ENCODE results near the gene C1orf174.

The C1orf174 gene

DNA sequence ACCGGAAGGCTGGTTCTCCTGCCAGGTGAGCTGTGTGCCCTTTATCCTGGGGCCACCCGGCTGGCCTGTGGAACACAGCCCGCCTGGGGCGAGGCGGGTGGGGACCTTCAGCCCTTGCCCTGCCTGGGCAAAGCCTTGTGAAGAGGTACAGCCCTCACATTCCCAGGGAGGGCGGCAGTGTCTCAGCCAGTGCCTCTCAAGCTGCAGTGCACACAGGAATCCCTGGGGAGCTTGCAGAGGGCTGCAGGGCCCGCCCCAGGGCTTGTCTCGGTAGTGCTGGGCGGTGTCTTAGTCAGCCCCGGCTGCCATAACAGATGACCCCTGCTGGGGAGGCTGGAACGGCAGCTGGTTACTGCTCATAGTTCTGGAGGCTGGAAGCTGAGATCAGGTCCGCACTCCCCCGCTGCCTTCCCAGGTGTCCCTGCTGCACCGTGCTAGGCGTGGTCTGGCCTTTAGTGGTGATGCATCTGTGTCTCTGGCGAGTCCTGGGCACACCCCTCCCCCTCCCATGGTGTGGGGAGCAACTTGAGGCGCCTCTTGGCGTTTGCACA lies 30.2 kb downstream of the C1orf174 start:
- DNase-seq (ENCODE audit: low spot score), result peak; percentile 36

DNA sequence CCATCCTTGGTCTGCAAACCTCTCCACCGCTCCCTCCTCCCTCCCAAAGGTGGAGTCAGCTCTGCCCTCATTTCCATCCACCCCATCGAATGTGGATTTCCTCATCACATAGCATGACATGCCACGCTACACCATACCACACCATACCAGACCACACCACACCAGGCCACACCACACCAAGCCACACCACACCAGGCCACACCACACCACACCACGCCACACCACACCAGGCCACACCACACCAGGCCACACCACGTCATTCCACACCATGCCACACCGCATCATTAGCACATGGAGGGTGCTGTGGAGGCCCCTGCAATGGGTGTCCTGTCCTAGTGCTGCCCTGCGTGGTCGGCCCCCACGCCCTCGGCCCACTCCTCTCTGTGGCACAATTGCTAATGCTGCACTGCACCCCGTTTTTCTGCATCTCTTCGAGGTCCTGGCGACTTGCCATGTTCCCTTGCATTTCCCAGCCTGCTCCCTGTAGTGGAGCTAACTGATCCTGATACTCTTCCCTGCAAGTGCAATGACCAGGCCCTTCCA lies 31.5 kb downstream of the C1orf174 start:
- no peak for DNase-seq (ENCODE audit: low spot score)

DNA sequence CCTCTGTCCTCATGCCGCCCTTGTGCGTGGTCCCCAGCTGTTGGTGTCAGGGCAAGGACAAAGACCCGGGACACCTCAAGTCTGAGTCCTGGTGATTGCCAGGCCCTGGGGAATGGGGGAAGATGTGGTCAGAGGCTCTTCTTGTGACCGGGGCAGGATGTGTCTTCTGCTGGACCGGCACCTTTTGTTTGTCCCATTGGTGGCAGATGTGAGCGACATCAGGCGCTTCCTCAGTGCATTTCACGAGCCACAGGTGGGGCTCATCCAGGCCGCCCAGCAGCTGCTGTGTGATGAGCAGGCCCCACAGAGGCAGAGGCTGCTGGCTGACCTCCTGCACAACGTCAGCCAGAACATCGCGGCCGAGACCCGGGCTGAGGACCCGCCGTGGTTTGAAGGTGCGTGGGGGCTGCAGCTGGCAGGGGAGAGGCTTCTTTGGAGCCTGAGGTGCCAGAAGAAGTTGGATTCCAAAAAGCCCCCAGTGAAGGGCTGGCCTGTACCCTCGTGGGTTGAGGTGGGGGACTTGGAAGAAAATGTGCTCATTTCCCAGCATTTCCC lies 34.4 kb downstream of the C1orf174 start:
- DNase-seq (ENCODE audit: low spot score), result no peak

DNA sequence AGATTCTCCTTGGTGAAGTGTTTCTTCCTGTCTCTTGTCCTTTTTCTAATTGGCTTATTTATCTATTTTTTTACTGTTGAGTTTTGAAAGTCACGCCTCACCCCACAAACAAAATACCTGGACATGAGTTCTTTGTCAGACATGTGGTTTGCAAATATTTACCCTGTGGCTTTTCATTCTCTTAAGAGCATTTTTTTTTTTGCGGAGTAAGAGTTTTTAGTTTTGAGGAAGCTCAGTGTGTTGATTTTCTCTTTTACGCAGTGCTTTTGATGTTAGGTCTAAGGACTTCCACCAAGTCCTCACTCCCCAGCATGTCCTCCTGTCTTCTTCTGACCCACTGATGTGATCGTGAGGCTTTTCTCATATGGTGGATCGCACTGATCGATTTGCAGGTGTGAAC lies 35.2 kb downstream of the C1orf174 start:
- DNase-seq (ENCODE audit: low spot score), result no peak

DNA sequence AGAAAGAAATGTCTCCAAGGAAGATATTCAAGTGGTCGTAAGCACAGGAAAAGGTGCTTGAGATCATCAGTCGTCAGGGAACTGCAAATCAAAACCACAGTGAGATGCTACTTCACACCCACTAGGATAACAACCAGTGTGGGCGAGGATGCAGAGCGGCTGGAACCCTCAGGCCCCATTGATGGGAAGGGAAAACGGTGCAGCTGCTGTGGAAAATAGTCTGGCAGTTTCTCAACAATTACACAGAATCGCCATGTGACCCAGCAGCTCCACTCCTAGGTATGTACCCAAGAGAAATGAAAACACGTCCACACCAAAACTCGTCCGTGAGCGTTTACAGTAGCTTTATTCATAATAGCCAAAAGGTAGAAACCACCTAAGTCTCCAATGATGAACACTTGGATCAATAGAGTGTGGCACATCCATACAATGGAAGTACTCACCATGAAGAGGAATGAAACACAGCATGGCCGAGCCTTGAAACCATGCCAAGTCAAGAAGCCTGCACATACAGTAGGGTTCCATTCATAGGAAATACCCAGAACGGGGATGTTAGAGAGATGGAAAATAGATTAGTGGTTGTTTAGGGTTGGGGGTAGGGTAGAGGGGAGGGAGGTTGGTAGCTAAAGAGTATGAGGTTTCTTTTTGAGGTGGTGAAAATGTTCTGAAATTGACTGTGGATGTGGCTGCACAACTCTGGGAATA lies 36.7 kb downstream of the C1orf174 start:
- no peak for DNase-seq (ENCODE audit: low spot score)

DNA sequence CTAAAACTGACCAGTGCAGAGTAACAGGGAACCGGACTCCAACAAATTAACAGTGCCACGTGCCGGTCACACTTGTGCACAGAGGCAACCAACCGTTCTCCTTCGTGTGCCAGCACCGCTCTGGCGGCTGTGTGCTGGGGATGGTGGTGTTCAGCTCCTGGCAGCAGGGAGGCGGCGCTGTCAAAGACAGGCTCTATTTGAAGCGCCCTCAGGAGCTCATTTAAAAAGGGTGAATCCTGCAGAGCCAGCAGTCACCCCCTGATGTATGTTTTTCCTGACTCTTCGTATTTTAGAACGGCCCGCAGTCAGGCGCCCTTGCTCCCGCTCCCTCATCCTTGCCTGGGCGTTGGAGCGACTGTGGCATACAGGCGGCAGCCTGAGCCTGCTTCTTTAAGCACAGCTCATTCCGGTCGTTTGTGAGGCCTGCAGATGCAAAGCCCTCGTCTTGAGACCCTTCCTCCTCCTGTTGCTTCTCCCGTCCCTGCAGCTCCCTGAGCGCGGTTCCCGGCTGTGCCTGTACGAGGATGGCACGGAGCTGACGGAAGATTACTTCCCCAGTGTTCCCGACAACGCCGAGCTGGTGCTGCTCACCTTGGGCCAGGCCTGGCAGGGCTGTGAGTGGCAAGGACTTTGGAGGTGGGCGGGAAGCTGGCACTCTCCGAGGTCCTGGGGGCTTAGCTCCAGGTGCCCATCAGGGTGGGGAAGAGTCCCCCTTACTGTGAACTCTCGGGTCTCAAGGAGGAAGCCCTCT lies 41.7 kb downstream of the C1orf174 start:
- DNase-seq (ENCODE audit: low spot score), result peak; percentile 67

DNA sequence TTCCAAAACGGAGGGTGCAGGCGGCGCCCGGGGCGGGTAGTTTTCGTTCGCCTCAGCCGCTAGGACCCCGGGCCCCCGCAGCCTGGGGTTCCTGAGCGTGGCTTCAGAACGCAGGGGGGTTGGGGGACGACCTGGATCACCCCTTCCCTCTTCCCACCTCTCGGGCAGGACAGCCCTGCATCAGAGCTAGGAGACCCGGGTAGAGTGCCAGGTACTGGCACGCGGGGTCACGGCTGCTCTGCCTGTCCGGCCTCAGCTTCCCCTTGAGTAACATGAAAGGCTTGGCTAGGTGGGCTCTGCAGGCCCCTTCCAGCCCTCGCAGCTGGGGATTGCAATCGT lies 42.3 kb downstream of the C1orf174 start:
- no peak for DNase-seq (ENCODE audit: low spot score)

DNA sequence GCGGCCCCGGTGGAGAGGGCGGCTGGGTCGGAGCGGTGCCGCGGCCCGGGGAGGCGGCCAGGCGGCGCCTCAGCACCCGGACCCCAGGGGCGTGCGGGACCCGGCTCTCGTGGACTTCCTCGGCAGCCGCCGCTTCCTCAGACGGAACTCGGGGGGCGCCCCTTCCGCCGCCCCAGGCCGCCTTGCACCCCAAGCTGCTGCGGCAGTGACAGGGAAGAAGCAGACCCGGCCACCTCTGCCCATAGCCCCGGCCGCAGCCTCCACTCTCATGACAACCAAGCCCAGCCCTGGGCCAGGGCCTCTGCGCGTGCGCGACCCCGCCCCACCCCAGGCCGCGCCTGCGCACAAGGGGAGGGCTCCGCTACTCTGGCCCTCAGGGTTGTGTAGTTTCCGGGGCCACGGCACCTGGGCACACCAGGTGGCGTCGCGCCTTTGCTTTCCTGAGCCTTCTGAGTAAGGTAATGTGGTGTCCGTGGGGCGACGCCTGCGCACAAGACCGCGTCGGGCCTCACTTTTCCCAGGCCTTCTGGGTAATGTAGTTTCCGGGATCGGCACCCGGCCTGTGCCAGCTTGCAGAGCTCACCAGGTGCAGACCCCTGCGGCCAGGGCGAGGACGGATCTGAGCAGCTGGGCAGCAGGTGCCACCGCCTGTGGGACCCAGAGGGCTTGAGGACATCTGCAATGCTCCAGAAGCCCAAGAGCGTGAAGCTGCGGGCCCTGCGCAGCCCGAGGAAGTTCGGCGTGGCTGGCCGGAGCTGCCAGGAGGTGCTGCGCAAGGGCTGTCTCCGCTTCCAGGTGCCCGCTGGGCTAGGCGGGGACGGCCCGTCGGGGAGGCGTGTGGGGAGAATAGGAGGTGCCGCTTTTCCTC lies 42.9 kb downstream of the C1orf174 start, which contains the start of the genes CEP104 and DFFB:
Gene CEP104, minus strand, starts transcription at position 289 of the 868 bp plus-strand sequence. CDS start 4,804 bp downstream, outside the sequence.
Gene DFFB, plus strand, starts transcription at position 554 of the 868 bp plus-strand sequence. Its CDS starts 128 bp downstream, at position 682.
- DNase-seq (ENCODE audit: low spot score), result peak; percentile 100

DNA sequence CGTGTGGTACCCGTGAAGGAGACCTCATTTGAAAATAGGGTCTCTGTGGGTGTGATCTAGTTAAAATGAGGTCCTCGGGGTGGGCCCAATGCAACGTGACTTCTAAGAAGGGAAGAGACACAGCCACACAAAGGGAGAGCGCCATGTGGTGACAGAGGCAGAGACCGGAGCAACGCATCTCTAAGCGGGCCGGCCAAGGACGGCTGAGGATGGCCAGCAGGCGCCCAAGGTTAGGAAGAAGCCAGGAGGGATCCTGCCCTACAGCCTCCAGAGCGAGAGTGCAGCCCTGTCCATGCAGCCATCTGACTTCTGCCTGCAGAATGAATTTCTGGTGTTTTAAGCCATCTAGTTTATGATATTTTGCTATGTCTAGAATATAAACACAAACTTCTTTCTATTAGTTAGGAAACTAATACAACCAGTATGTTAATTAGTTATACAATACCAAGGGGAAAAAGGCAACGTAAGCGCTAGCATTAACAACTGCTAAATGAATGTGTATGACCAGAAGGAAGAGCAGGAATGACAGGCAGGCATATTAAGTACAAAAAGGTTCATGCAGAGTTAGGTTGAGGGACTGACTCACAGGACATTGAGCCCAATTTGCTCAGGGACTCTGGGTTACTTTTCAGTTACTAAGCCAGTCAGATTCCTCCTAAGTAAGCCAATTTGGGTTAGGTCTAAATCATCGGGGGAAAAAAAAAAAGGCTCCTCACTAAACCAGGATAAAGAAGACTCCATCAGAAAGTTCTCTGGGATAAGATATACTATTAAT lies 47.2 kb downstream of the C1orf174 start:
- DNase-seq (ENCODE audit: low spot score), result no peak

DNA sequence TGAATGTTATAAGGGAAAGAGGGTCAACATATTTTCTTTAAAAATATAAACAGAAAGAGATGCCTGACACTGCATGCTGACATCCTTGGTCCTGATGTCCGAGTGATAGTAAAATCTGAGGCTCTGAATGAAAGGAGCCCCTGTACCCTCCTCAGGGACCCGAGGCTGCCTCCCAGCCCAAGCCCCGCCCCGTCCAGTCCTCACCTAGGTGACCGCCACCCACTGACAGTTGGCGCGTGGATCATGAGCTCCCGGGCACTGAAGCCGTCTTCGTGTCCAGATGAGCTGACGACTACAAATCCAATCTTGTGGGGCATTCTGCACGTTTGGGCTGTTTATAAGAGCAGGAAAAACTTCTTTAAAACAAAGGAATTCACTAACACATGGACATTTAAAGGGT lies 48.0 kb downstream of the C1orf174 start:
- no peak for DNase-seq (ENCODE audit: low spot score)

DNA sequence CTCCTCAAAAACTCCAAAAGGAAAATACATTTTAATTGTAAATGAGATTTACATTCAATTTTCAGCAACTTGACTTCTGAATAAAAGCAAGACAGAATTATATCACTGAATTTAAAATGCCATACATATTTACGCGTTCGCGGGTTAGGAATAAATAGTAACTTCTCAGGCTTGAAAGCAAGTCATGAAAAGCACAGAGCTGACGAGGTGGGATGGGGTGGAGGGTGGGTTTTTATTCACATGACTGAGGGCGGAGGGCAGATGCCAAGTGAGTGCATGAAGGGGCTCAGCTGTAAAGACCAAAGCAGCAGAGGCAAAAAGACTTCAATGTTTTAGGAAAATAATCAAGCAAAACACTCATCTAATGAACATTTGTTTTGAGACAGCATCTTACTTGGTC lies 48.8 kb downstream of the C1orf174 start:
- DNase-seq (ENCODE audit: low spot score), result no peak

DNA sequence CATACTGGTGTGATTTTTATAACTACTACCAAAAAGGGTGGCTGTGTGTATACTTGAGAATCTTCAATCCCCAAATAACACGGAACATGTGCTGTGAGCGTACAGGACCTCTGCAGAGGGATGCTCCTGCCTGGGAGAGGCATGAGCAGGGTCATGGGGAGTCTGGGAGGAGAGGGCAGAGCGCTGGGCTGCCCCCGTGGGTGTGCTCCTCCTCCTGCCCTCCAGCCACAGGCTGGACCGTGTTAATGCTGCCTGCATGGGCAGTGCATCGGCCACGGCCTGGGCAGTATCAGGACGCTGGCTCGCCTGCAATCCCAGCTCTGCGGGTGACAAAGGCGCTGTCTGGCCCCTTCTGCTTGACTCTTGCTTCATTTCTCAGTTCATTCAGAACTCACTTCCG lies 49.2 kb downstream of the C1orf174 start:
- no peak for DNase-seq (ENCODE audit: low spot score)

DNA sequence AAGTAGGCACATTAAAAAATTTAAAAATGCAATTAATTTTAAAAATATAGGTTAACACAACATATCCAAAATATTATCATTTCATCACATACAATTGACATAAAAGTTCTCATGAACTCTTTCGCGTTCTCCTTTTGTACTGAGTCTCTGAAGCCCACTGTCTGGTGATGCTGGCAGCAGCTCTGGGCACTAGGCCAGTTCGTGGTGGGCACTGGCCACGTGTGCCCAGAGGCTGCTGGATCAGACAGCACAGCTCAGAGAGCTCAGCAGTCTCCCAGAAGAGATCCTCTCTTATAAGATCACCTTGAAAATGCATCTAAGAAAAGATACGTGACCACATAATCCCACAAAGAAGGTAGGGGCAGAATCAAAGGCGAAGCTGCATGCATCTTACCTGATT lies 53.0 kb downstream of the C1orf174 start:
- DNase-seq (ENCODE audit: low spot score), result no peak

DNA sequence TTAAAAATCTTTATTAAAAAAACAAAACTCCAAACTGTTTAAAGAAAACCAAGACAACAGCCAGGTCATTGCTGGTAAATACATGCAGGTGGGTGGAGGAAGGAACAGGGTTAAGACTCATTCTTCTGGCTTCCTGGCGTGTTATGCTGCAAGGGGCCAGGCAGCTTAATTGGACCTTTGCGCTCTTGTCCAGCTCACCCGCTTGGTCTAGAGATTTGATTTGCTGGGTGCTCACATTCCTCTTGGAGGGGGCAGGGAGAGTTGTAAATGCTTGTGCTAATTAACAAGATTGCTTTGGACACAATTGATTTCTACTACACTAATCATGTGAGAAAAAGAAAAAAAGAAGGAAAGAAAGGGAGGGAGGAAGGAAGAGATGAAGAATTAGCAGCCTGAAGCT lies 53.5 kb downstream of the C1orf174 start:
- no peak for DNase-seq (ENCODE audit: low spot score)

DNA sequence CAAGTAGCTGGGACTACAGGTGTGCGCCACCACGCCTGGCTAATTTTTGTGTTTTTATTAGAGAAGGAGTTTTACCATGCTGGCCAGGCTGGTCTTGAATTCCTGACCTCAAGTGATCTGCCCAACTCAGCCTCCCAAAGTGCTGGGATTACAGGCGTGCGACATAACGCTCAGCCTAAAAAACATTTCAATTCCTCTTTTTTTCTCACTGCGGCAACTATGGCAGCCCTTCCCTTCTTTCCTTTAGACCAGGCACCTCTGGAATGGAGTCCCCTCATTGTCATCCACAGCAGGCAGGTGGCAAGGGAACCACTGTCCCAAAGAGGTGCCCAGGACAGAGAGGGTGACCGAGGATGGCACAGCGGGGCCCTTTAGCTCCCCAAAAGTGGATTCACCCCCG lies 57.2 kb downstream of the C1orf174 start:
- DNase-seq (ENCODE audit: low spot score), result no peak

DNA sequence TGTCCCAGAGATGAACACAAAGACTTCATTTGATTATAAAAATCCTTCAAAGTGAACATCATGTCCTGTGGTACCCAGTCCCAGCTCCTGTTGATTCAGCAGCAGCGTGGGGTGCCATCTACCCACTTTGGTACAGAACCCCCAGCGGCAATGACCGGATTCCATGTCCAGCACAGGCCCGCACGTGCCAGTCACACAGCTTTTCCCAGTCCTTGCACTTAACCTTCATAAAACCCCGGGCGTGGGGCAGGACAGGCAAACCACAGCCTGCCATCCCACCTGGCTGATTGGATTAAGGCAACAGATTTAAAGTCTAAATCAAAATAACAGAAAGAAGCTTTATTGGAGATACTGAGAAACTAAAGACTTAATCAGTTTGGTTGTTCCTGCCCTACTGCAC lies 58.6 kb downstream of the C1orf174 start:
- DNase-seq (ENCODE audit: low spot score), result no peak

Measured in NAMALWA (cell line).